ENCODE measurements around the gene RFWD3.
"Not testable (repeated sequence)": the region's sequence is repeated elsewhere in the genome, so short reads cannot be mapped to it uniquely, and the experiment has no call there.

RFWD3 gene

GRCh38 chr16:74691093-74691855 is 24.6 kb upstream of the RFWD3 start:
- peak; percentile 55 for DNase-seq (ENCODE audit: low read depth)
- H3K4me3 ChIP-seq (replicated peaks; ENCODE audit: low read depth, low read length): no peak overlapping the region
- TF ChIP-seq, protein P1, sequence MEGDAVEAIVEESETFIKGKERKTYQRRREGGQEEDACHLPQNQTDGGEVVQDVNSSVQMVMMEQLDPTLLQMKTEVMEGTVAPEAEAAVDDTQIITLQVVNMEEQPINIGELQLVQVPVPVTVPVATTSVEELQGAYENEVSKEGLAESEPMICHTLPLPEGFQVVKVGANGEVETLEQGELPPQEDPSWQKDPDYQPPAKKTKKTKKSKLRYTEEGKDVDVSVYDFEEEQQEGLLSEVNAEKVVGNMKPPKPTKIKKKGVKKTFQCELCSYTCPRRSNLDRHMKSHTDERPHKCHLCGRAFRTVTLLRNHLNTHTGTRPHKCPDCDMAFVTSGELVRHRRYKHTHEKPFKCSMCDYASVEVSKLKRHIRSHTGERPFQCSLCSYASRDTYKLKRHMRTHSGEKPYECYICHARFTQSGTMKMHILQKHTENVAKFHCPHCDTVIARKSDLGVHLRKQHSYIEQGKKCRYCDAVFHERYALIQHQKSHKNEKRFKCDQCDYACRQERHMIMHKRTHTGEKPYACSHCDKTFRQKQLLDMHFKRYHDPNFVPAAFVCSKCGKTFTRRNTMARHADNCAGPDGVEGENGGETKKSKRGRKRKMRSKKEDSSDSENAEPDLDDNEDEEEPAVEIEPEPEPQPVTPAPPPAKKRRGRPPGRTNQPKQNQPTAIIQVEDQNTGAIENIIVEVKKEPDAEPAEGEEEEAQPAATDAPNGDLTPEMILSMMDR (IDR thresholded peaks at IDR 0.05; ENCODE audit: low read length, missing control alignments): no peak

DNA sequence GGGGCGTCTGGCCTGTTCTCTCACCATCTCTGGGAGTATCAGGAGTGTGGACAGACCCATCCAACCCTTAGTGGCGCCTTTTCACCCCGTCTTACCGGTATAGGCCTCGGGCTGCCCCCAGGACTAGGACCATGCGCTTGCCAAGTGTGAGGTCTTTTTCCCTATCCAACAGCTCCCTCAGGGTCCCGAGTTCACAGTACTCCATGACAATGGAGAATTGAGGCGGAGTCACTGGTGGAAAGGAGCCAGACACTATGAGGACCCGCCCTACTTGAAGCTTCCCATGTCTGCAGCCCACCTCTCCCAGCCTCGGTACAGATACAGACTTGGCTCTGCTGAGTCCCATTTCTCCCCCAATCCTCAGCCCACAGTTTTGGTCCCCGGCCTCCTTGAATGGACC is 15.9 kb upstream of the RFWD3 start:
- DNase-seq (ENCODE audit: low read depth): no peak
- TF ChIP-seq, protein P1 (IDR thresholded peaks at IDR 0.05; ENCODE audit: low read length, missing control alignments): no peak
- H3K4me3 ChIP-seq (replicated peaks; ENCODE audit: low read depth, low read length): no peak overlapping the region

DNA sequence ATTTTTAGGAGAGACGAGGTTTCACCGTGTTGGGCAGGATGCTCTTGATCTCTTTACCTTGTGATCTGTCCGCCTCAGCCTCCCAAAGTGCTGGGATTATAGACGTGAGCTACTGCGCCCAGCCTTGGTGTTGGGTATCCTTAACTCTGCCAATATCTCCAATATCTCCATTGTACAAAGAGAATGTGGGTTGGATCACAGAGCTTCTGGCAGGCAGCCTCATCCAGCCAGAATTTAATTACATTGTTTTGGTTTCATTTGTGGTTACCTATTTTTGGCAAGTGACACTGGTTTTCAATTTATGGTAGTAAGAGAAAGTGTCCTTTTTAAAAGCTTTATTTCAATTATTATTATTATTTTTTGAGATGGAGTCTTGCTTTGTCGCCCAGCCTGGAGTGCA is 14.0 kb upstream of the RFWD3 start:
- no peak for DNase-seq (ENCODE audit: low read depth)
- TF ChIP-seq, protein P1 (IDR thresholded peaks at IDR 0.05; ENCODE audit: low read length, missing control alignments): no peak
- H3K4me3 ChIP-seq (replicated peaks; ENCODE audit: low read depth, low read length): no peak overlapping the region

DNA sequence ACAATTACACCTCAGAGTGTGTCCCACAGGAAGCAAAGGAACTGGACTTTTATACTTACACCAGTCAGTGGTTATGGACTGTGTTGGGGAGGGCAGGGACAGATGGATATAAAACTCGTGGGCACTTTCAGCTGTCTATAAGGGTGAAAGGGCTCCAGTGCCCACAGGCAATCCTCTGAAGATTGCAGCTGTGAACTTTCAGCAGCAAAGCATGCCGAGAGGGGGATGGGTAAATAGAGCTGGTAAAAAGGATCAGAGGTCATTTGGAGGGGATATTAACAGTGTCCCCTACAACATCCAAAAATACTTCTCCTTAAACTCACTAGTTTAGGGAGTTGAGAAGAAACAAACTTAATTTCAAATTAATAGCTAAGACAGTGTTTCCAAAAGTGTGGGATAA is 13.3 kb upstream of the RFWD3 start:
- DNase-seq (ENCODE audit: low read depth): no peak
- TF ChIP-seq, protein P1 (IDR thresholded peaks at IDR 0.05; ENCODE audit: low read length, missing control alignments): no peak
- no peak overlapping the region for H3K4me3 ChIP-seq (replicated peaks; ENCODE audit: low read depth, low read length)

- TF ChIP-seq, protein P1 (IDR thresholded peaks at IDR 0.05; ENCODE audit: low read length, missing control alignments): no peak
- DNase-seq (ENCODE audit: low read depth): no peak
- H3K4me3 ChIP-seq (replicated peaks; ENCODE audit: low read depth, low read length): no peak overlapping the region
Measured at GRCh38 chr16:74677868-74678267, 11.2 kb upstream of the RFWD3 start.

DNA sequence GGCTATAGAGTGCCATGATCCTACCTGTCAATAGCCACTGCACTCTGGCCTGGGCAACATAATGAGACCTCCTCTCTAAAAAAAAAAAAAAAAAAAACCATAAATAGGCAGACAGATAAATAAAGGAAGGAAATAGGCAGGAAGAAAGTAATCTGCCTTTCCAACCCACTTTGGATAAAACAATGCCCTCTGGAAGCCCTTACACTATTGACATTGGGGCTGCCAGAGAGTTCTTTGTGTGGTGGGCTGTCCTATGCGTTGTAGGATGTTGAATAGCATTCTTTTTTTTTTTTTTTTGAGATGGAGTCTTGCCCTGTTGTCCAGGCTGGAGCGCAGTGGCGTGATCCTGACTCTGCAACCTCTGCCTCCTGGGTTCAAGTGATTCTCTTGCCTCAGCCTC is 7.2 kb upstream of the RFWD3 start:
- DNase-seq (ENCODE audit: low read depth): no peak
- TF ChIP-seq, protein P1 (IDR thresholded peaks at IDR 0.05; ENCODE audit: low read length, missing control alignments): no peak
- no peak overlapping the region for H3K4me3 ChIP-seq (replicated peaks; ENCODE audit: low read depth, low read length)

DNA sequence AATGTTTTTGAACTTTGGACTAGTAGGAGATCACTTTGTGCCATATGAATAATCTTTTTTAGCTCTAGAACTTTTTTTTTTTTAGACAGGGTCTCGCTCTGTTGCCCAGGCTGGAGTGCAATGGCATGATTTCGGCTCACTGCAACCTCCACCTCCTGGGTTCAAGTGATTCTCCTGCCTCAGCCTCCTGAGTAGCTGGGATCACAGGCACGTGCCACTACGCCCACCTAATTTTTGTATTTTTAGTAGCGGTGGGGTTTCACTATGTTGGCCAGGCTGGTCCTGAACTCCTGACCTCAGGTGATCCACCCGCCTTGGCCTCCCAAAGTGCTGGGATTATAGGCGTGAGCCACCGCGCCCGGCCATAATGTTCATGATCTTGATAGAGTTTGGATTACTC is 2.2 kb upstream of the RFWD3 start:
- not testable (repeated sequence) for H3K4me3 ChIP-seq (replicated peaks; ENCODE audit: low read depth, low read length); DNase-seq (ENCODE audit: low read depth)
